ENCODE measurements around the gene RNLS.

DNA sequence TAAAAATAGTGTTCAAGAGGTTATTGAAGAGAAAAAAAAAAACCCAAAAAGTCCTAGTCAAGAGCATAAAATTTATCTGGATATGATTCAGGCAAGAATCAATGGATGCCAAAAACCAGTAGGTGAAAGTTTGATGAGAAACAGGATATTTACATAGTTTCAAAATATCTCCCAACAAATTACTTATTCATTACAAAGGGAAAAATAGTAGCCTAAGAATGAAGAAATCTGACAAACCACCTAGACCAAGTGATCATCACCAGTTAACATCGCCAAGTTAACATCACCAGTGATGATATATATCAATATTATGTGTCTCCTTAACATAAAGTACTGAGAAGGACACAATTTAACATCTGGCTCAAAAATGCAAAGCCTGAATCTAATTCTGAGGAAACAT, 85.2 kb downstream of the RNLS start:
- TF ChIP-seq, protein P1, sequence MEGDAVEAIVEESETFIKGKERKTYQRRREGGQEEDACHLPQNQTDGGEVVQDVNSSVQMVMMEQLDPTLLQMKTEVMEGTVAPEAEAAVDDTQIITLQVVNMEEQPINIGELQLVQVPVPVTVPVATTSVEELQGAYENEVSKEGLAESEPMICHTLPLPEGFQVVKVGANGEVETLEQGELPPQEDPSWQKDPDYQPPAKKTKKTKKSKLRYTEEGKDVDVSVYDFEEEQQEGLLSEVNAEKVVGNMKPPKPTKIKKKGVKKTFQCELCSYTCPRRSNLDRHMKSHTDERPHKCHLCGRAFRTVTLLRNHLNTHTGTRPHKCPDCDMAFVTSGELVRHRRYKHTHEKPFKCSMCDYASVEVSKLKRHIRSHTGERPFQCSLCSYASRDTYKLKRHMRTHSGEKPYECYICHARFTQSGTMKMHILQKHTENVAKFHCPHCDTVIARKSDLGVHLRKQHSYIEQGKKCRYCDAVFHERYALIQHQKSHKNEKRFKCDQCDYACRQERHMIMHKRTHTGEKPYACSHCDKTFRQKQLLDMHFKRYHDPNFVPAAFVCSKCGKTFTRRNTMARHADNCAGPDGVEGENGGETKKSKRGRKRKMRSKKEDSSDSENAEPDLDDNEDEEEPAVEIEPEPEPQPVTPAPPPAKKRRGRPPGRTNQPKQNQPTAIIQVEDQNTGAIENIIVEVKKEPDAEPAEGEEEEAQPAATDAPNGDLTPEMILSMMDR (conservative IDR thresholded peaks at IDR 0.05 in 1 of 2, IDR thresholded peaks at IDR 0.05 in 1 of 2; ENCODE audit: extremely low read depth in 1 of 2, insufficient read depth in 1 of 2, low read depth in 1 of 2, low read length in 2 of 2) = no peak
- no peak for TF ChIP-seq EZH2 (IDR thresholded peaks at IDR 0.05; ENCODE audit: borderline replicate concordance, low read length)

Measured in mammary epithelial cell (primary cell).